H1 (cell line): Measurements from ENCODE around the gene L1TD1. TPM values are rescaled to one million over a fixed set of nuclear protein-coding genes. Genes with fewer than 3 reads are reported as not detected.
A peak's percentile ranks its signal among the peaks of the same experiment; 100 is the strongest.

ENCODE experiments used
- polyA plus RNA-seq, 7 experiments: library from polyadenylated mRNA; depleted of rRNA in 3 of 7; stranded (reverse) in 5 of 7; unstranded in 2 of 7; fragments of >200 nt in 5 of 7; fragments of 200-250 nt in 2 of 7; gene quantifications; 1 replicate in 5 of 7; 2 replicates in 1 of 7; 4 replicates in 1 of 7; pipeline versions ENCODE4 v1.2.1 to v1.2.3, GENCODE V29; 2011 to 2013; ENCODE audit warnings: missing spikeins in 2 of 7, mixed read lengths in 2 of 7
- total RNA-seq: library from RNA; stranded (reverse); fragmentation: NEBNext Ultra II Directional; extraction: Animal tissue kit (Norgen Biotek cat#: 25700); gene quantifications from 2 replicates; pipeline ENCODE4 v1.2.1, GENCODE V29; 2021
- TF ChIP-seq, protein P1 (sequence below), 3 experiments: IDR thresholded peaks; 1 replicate in 2 of 3; 2 replicates in 1 of 3; pipeline versions ENCODE4 v1.5.1 to v1.6.1; 2011; ENCODE audit warnings: low read length in 3 of 3, mild to moderate bottlenecking in 3 of 3, inconsistent platforms in 2 of 3, low read depth in 1 of 3, moderate library complexity in 1 of 3; ENCODE audit not compliant: insufficient read depth in 1 of 3; ENCODE audit errors: control extremely low read depth in 1 of 3

The L1TD1 gene
- total and polyA plus RNA-seq, 2 of the 8 experiments (the other 6 are each of a cell fraction or from before 2014, with no cell fraction given): 35.3 to 441 TPM

DNA sequence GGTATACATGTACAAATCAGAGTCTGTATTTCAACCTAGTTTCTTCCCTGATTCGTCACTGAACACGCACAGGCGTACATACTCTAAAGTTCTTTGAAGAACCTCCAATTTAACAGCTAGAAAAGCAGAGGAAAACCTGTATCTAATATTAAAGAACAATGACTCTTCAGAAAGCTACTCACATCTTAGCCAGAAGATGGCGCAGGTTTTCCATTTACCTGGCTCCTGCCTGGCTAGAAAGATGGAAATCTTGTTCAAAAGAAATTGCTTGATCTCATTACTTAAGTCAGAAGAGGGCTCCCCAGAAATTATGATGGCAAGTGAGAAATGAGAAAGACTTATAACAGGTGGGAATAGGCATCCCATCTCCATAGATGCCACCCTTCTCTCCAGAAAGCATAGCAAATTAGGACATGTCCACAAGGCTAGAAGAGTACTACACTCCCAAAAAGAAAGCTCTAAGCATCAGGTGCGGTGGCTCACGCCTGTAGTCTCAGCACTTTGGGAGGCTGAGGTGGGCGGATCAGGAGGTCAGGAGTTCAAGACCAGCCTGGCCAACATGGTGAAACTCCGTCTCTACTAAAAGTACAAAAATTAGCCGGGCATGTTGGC lies 19.0 kb upstream of the L1TD1 start (continued):
- TF ChIP-seq, protein P1, sequence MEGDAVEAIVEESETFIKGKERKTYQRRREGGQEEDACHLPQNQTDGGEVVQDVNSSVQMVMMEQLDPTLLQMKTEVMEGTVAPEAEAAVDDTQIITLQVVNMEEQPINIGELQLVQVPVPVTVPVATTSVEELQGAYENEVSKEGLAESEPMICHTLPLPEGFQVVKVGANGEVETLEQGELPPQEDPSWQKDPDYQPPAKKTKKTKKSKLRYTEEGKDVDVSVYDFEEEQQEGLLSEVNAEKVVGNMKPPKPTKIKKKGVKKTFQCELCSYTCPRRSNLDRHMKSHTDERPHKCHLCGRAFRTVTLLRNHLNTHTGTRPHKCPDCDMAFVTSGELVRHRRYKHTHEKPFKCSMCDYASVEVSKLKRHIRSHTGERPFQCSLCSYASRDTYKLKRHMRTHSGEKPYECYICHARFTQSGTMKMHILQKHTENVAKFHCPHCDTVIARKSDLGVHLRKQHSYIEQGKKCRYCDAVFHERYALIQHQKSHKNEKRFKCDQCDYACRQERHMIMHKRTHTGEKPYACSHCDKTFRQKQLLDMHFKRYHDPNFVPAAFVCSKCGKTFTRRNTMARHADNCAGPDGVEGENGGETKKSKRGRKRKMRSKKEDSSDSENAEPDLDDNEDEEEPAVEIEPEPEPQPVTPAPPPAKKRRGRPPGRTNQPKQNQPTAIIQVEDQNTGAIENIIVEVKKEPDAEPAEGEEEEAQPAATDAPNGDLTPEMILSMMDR (IDR thresholded peaks at IDR 0.05; ENCODE audit: control extremely low read depth in 1 of 3, insufficient read depth in 1 of 3, low read depth in 1 of 3, low read length in 3 of 3): peak in 2 of 3 experiments; percentile 58 to 73; a peak in 2 of 4 replicates
- TF ChIP-seq, all 59 proteins: peak for 3
